ENCODE data around the gene ZC3H13.

- TF ChIP-seq, protein P1, sequence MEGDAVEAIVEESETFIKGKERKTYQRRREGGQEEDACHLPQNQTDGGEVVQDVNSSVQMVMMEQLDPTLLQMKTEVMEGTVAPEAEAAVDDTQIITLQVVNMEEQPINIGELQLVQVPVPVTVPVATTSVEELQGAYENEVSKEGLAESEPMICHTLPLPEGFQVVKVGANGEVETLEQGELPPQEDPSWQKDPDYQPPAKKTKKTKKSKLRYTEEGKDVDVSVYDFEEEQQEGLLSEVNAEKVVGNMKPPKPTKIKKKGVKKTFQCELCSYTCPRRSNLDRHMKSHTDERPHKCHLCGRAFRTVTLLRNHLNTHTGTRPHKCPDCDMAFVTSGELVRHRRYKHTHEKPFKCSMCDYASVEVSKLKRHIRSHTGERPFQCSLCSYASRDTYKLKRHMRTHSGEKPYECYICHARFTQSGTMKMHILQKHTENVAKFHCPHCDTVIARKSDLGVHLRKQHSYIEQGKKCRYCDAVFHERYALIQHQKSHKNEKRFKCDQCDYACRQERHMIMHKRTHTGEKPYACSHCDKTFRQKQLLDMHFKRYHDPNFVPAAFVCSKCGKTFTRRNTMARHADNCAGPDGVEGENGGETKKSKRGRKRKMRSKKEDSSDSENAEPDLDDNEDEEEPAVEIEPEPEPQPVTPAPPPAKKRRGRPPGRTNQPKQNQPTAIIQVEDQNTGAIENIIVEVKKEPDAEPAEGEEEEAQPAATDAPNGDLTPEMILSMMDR (IDR thresholded peaks at IDR 0.05; ENCODE audit: insufficient read depth, low read length), result no peak
- TF ChIP-seq, protein P2, sequence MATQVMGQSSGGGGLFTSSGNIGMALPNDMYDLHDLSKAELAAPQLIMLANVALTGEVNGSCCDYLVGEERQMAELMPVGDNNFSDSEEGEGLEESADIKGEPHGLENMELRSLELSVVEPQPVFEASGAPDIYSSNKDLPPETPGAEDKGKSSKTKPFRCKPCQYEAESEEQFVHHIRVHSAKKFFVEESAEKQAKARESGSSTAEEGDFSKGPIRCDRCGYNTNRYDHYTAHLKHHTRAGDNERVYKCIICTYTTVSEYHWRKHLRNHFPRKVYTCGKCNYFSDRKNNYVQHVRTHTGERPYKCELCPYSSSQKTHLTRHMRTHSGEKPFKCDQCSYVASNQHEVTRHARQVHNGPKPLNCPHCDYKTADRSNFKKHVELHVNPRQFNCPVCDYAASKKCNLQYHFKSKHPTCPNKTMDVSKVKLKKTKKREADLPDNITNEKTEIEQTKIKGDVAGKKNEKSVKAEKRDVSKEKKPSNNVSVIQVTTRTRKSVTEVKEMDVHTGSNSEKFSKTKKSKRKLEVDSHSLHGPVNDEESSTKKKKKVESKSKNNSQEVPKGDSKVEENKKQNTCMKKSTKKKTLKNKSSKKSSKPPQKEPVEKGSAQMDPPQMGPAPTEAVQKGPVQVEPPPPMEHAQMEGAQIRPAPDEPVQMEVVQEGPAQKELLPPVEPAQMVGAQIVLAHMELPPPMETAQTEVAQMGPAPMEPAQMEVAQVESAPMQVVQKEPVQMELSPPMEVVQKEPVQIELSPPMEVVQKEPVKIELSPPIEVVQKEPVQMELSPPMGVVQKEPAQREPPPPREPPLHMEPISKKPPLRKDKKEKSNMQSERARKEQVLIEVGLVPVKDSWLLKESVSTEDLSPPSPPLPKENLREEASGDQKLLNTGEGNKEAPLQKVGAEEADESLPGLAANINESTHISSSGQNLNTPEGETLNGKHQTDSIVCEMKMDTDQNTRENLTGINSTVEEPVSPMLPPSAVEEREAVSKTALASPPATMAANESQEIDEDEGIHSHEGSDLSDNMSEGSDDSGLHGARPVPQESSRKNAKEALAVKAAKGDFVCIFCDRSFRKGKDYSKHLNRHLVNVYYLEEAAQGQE (IDR thresholded peaks at IDR 0.05; ENCODE audit: insufficient replicate concordance, low read depth), result no peak
- TF ChIP-seq POLR2AphosphoS5 (IDR thresholded peaks at IDR 0.05; ENCODE audit: low read depth), result no peak
- TF ChIP-seq SPI1 (IDR thresholded peaks at IDR 0.05; ENCODE audit: borderline replicate concordance, low read depth), result no peak
- TF ChIP-seq GABPA (IDR thresholded peaks at IDR 0.05; ENCODE audit: low read depth), result no peak
These were observed 8.9 kb downstream of the ZC3H13 start for GRCh38 chr13:46043647-46044046.
